H9 (cell line): ENCODE results near the gene DYNC1H1. TPM values are rescaled to one million over a fixed set of nuclear protein-coding genes. Genes with fewer than 3 reads are reported as not detected.

Experiments
- DNase-seq: peaks from one replicate; pipeline ENCODE4 v3.0.0-alpha.2; 2017
- H2AFZ ChIP-seq: one replicate; pipeline ENCODE4 v1.6.1; 2013; ENCODE audit warnings: mild to moderate bottlenecking, low read length, control low read depth, moderate library complexity
- H2AK5ac ChIP-seq: 2 replicates; pipeline ENCODE4 v1.6.1; 2013; ENCODE audit warnings: low read length, control low read depth, mixed read lengths; ENCODE audit not compliant: insufficient read length
- H2BK120ac ChIP-seq: one replicate; pipeline ENCODE4 v1.6.1; 2013; ENCODE audit warnings: low read depth, mild to moderate bottlenecking, low read length, control low read depth, inconsistent platforms; ENCODE audit not compliant: poor library complexity, severe bottlenecking
- H2BK12ac ChIP-seq: 2 replicates; pipeline ENCODE4 v1.6.1; 2013; ENCODE audit warnings: low read length, control low read depth, mixed read lengths, low read depth; ENCODE audit not compliant: insufficient read length
- H2BK15ac ChIP-seq: 2 replicates; pipeline ENCODE4 v1.6.1; 2013; ENCODE audit warnings: low read depth, low read length, control low read depth
- H2BK20ac ChIP-seq: one replicate; pipeline ENCODE4 v1.6.1; 2013; ENCODE audit warnings: low read depth, mild to moderate bottlenecking, low read length, control low read depth, inconsistent platforms; ENCODE audit not compliant: poor library complexity, severe bottlenecking
- H2BK5ac ChIP-seq: 2 replicates; pipeline ENCODE4 v1.6.1; 2013; ENCODE audit warnings: low read length, control low read depth, mixed read lengths; ENCODE audit not compliant: insufficient read length
- H3K14ac ChIP-seq: 2 replicates; pipeline ENCODE4 v1.6.1; 2013; ENCODE audit warnings: low read length, control low read depth; ENCODE audit not compliant: insufficient read depth
- H3K18ac ChIP-seq: 2 replicates; pipeline ENCODE4 v1.6.1; 2013; ENCODE audit warnings: low read depth, mild to moderate bottlenecking, mixed read lengths, low read length, control low read depth; ENCODE audit not compliant: insufficient read length
- H3K23ac ChIP-seq: 2 replicates; pipeline ENCODE4 v1.6.1; 2013; ENCODE audit warnings: low read length, control low read depth, mixed read lengths, low read depth; ENCODE audit not compliant: insufficient read length
- H3K23me2 ChIP-seq: 2 replicates; pipeline ENCODE4 v1.6.1; 2013; ENCODE audit warnings: low read depth, mild to moderate bottlenecking, mixed read lengths, low read length, control low read depth; ENCODE audit not compliant: insufficient read length, poor library complexity, severe bottlenecking
- H3K27ac ChIP-seq: 2 replicates; pipeline ENCODE4 v1.5.1; 2013; ENCODE audit warnings: low read length, control low read depth, mixed read lengths, low read depth; ENCODE audit not compliant: insufficient read length
- H3K27me3 ChIP-seq: 2 replicates; pipeline ENCODE4 v1.6.1; 2013; ENCODE audit warnings: low read length, control low read depth, inconsistent platforms; ENCODE audit not compliant: insufficient read depth
- H3K4ac ChIP-seq: 2 replicates; pipeline ENCODE4 v1.6.1; 2013; ENCODE audit warnings: low read depth, mild to moderate bottlenecking, control low read depth, inconsistent platforms, low read length, moderate library complexity
- H3K4me1 ChIP-seq: 2 replicates; pipeline ENCODE4 v1.6.1; 2013; ENCODE audit warnings: low read length, control low read depth, inconsistent platforms; ENCODE audit not compliant: insufficient read depth
- H3K4me2 ChIP-seq: 2 replicates; pipeline ENCODE4 v1.6.1; 2013; ENCODE audit warnings: low read length, control low read depth, mixed read lengths; ENCODE audit not compliant: insufficient read length, insufficient read depth
- H3K56ac ChIP-seq: 2 replicates; pipeline ENCODE4 v1.6.1; 2013; ENCODE audit warnings: low read depth, mild to moderate bottlenecking, mixed read lengths, low read length, control low read depth; ENCODE audit not compliant: insufficient read length
- H3K79me1 ChIP-seq: 2 replicates; pipeline ENCODE4 v1.6.1; 2013; ENCODE audit warnings: low read depth, mild to moderate bottlenecking, moderate library complexity, low read length, control low read depth, inconsistent platforms; ENCODE audit not compliant: insufficient read depth, poor library complexity, severe bottlenecking
- H3K79me2 ChIP-seq: 2 replicates; pipeline ENCODE4 v1.6.1; 2013; ENCODE audit warnings: low read length, control low read depth, inconsistent platforms; ENCODE audit not compliant: insufficient read depth
- H3K9ac ChIP-seq: 2 replicates; pipeline ENCODE4 v1.6.1; 2013; ENCODE audit warnings: low read length, control low read depth, mixed read lengths; ENCODE audit not compliant: insufficient read length; ENCODE audit errors: extremely low read depth
- H3K9me3 ChIP-seq: one replicate; pipeline ENCODE4 v1.6.1; 2013; ENCODE audit warnings: low read depth, low read length, inconsistent platforms; ENCODE audit not compliant: control insufficient read depth
- H3T11ph ChIP-seq: one replicate; pipeline ENCODE4 v1.6.1; 2013; ENCODE audit warnings: mild to moderate bottlenecking, low read length, control low read depth, inconsistent platforms
- H4K20me1 ChIP-seq: one replicate; pipeline ENCODE4 v1.6.1; 2013; ENCODE audit not compliant: control insufficient read depth, insufficient read length, insufficient read depth
- H4K5ac ChIP-seq: 2 replicates; pipeline ENCODE4 v1.6.1; 2013; ENCODE audit warnings: low read depth, mild to moderate bottlenecking, mixed read lengths, low read length, control low read depth; ENCODE audit not compliant: insufficient read length
- H4K8ac ChIP-seq: replicated peaks from 2 replicates; pipeline ENCODE4 v1.6.1; 2013; ENCODE audit warnings: low read length, control low read depth, mixed read lengths, low read depth; ENCODE audit not compliant: insufficient read length
- H4K91ac ChIP-seq: 2 replicates; pipeline ENCODE4 v1.6.1; 2013; ENCODE audit warnings: low read depth, mild to moderate bottlenecking, moderate library complexity, mixed read lengths, low read length, control low read depth; ENCODE audit not compliant: insufficient read length
- H3K27ac Mint-ChIP-seq, 3 experiments: 2 replicates in 2 of 3; 3 replicates in 1 of 3; pipeline ENCODE4 v1.8.0; 2020 to 2021; ENCODE audit warnings: mixed read lengths in 3 of 3, mild to moderate bottlenecking in 1 of 3, moderate library complexity in 1 of 3
- H3K27me3 Mint-ChIP-seq: 2 replicates; pipeline ENCODE4 v1.8.0; 2021; ENCODE audit warnings: low read depth, mild to moderate bottlenecking, moderate library complexity, mixed read lengths
- H3K36me3 Mint-ChIP-seq, 3 experiments: 2 replicates in 2 of 3; 3 replicates in 1 of 3; pipeline ENCODE4 v1.8.0; 2020 to 2021; ENCODE audit warnings: low read depth in 3 of 3, mixed read lengths in 3 of 3; ENCODE audit not compliant: insufficient read depth in 1 of 3
- H3K4me1 Mint-ChIP-seq, 2 experiments: 2 replicates each; pipeline ENCODE4 v1.8.0; 2020; ENCODE audit warnings: mixed read lengths in 2 of 2
- H3K4me3 Mint-ChIP-seq, 2 experiments: 2 replicates in 1 of 2; 3 replicates in 1 of 2; pipeline ENCODE4 v1.8.0; 2020 to 2021; ENCODE audit warnings: mild to moderate bottlenecking in 2 of 2, mixed read lengths in 2 of 2, moderate library complexity in 1 of 2
- H3K9me3 Mint-ChIP-seq, 2 experiments: 2 replicates in 1 of 2; 3 replicates in 1 of 2; pipeline ENCODE4 v1.8.0; 2020; ENCODE audit warnings: mild to moderate bottlenecking in 2 of 2, mixed read lengths in 2 of 2, moderate library complexity in 1 of 2
- CTCF ChIP-seq: fragments of 200-600 bp; sonication (generic); conservative IDR thresholded peaks from 3 replicates; pipeline ENCODE4 v1.8.0; 2021; ENCODE audit warnings: antibody characterized with exemption, mild to moderate bottlenecking
- WGBS: extraction: QIAGEN DNeasy Blood & Tissue Kit; methylation state at CpG from one replicate; pipeline ENCODE4 v1.1.7; 2013; ENCODE audit warnings: missing lambda C conversion rate, low lambda C conversion rate, mixed read lengths; ENCODE audit not compliant: insufficient read length; ENCODE audit errors: extremely low coverage; 5-methylcytosine and 5-hydroxymethylcytosine counted together
- total RNA-seq: library from RNA; stranded (reverse); gene quantifications from 2 replicates; pipeline ENCODE4 v1.2.1, GENCODE V29; 2021

Gene DYNC1H1
- total RNA-seq, 1 experiment from 2014 or later, result 359 TPM

DNA sequence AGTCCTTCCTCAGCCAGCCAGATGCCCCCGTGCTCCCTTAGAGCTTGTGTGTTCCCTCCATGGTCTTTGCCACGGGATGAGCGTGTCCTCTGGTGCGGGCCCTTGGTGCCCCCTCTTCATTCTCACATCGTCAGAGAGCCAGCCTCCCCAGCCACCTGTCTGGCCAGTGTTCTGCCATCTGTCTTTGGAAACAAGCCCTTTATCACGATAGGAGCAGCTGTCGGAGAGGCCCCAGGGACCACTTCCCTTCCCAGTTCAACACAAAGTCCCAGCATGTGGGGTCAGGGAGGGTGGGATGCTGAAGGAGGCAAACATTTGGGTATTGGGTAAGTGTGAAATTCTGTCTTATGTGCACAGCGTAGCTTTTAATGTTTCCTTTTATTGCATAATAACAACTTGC is 44.5 kb downstream of the DYNC1H1 start:
- no peak overlapping the region for H3K4me2 ChIP-seq
- no peak overlapping the region for H2BK15ac ChIP-seq
- no peaks in the 10 kb centered on the region; the same call in 1 of the 2 replicates for H3K27me3 Mint-ChIP-seq
- no peak overlapping the region for H2BK12ac ChIP-seq
- no peak overlapping the region for H4K91ac ChIP-seq
- H3K56ac ChIP-seq, result no peak overlapping the region
- no peak overlapping the region for H3K18ac ChIP-seq
- no peak overlapping the region for H2BK5ac ChIP-seq
- no peaks in the 10 kb centered on the region for H3K4me1 ChIP-seq
- WGBS, result no CpG with 5 or more reads among the region's 8 CpGs
- no peak for DNase-seq
- no peak overlapping the region for H2BK20ac ChIP-seq
- H3K27ac ChIP-seq, result no peak overlapping the region
- no peak overlapping the region for H3K23ac ChIP-seq
- 0 out of 7 replicates have a peak overlapping the region, but pooled peaks of 1 of the 3 experiments have one; percentile 48 for H3K27ac Mint-ChIP-seq
- no peak overlapping the region for H4K5ac ChIP-seq
- no peaks in the 10 kb centered on the region for H3K9me3 ChIP-seq
- no peak overlapping the region for H4K8ac ChIP-seq
- H3K14ac ChIP-seq, result no peak overlapping the region
- H3K9me3 Mint-ChIP-seq, result no peaks in the 10 kb centered on the region
- TF ChIP-seq CTCF, result no peak
- H3K79me2 ChIP-seq, result no peaks in the 10 kb centered on the region
- H3K27me3 ChIP-seq, result no peaks in the 10 kb centered on the region; the same call in 1 of the 2 replicates
- H3K79me1 ChIP-seq, result no peaks in the 10 kb centered on the region
- no peak overlapping the region for H3K4me3 Mint-ChIP-seq
- H3K4ac ChIP-seq, result no peak overlapping the region
- H4K20me1 ChIP-seq, result no peaks in the 10 kb centered on the region
- H2AK5ac ChIP-seq, result no peak overlapping the region
- H3T11ph ChIP-seq, result no peak overlapping the region
- H3K36me3 Mint-ChIP-seq, result peaks cover 83 to 99% (median 98%) of the 10 kb centered on the region in 3 experiments; a peak in 6 of 7 replicates
- no peak overlapping the region for H2AFZ ChIP-seq
- H3K4me1 Mint-ChIP-seq, result no peaks in the 10 kb centered on the region
- H2BK120ac ChIP-seq, result no peak overlapping the region
- H3K9ac ChIP-seq, result no peak overlapping the region
- H3K23me2 ChIP-seq, result no peaks in the 10 kb centered on the region
